Fibroblast of mammary gland (primary cell): Measurements from ENCODE around the gene SCLY.

Experiments used
- DNase-seq: peaks from one replicate; pipeline ENCODE4 v3.0.0-alpha.2; 2010; ENCODE audit warnings: low read depth
- H3K4me3 ChIP-seq: 2 replicates; pipeline ENCODE4 v1.5.1; 2011; ENCODE audit warnings: low read depth, mild to moderate bottlenecking, low read length, moderate library complexity; ENCODE audit not compliant: control insufficient read depth
- CTCF ChIP-seq: conservative IDR thresholded peaks from 2 replicates; pipeline ENCODE4 v1.5.1; 2011; ENCODE audit warnings: low read depth, low read length, inconsistent platforms; ENCODE audit not compliant: control insufficient read depth, insufficient read depth

SCLY gene

GRCh38 chr2:238081150-238081549 is 20.3 kb downstream of the SCLY start:
- no peak for DNase-seq
- no peak for TF ChIP-seq CTCF
- no peak overlapping the region for H3K4me3 ChIP-seq

- no peak for DNase-seq
- TF ChIP-seq CTCF: no peak
- H3K4me3 ChIP-seq: no peak overlapping the region
These were observed 20.8 kb downstream of the SCLY start for GRCh38 chr2:238081561-238081960.

GRCh38 chr2:238082151-238082550 is 21.4 kb downstream of the SCLY start:
- DNase-seq: no peak
- no peak overlapping the region for H3K4me3 ChIP-seq
- no peak for TF ChIP-seq CTCF

GRCh38 chr2:238082827-238083226 is 22.0 kb downstream of the SCLY start:
- no peak for DNase-seq
- TF ChIP-seq CTCF: no peak
- H3K4me3 ChIP-seq: no peak overlapping the region

- DNase-seq: no peak
- TF ChIP-seq CTCF: no peak
- no peak overlapping the region for H3K4me3 ChIP-seq
These were observed 23.1 kb downstream of the SCLY start for GRCh38 chr2:238083919-238084318.

GRCh38 chr2:238084761-238085160 is 24.0 kb downstream of the SCLY start:
- H3K4me3 ChIP-seq: no peak overlapping the region
- DNase-seq: no peak
- no peak for TF ChIP-seq CTCF

GRCh38 chr2:238085899-238086298 is 25.1 kb downstream of the SCLY start:
- TF ChIP-seq CTCF: no peak
- no peak for DNase-seq
- H3K4me3 ChIP-seq: no peak overlapping the region
